ENCODE measurements around the gene MED27.

- TF ChIP-seq CTCF (IDR thresholded peaks at IDR 0.05) (no peak), POLR2A (IDR thresholded peaks at IDR 0.05) (no peak), POLR2AphosphoS5 (IDR thresholded peaks at IDR 0.05) (no peak)
Measured at GRCh38 chr9:132043708-132044107, 36.0 kb downstream of the MED27 start.
